ENCODE data around the gene TENM3.

The TENM3 gene

DNA sequence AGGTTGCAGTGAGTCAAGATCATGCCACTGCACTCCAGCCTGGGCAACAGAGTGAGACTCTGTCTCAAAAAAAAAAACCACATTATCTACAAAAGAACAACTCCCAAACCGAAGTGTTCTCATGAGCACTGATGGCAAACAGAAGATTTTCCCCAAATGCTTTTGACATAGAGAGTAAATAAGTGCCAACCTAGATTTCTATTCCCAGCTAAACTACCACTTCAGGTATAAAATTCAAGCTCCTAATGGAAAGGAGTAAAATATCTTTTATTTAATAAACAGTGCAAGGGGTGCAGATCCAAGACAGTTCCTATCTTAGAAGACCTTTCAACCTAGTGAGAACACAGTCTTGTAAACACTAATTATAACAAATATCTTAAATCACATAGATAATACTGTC, 170.3 kb downstream of the TENM3 start:
- no peak for DNase-seq

- no peak for DNase-seq
These were observed 171.9 kb downstream of the TENM3 start for GRCh38 chr4:182415116-182415515.

DNA sequence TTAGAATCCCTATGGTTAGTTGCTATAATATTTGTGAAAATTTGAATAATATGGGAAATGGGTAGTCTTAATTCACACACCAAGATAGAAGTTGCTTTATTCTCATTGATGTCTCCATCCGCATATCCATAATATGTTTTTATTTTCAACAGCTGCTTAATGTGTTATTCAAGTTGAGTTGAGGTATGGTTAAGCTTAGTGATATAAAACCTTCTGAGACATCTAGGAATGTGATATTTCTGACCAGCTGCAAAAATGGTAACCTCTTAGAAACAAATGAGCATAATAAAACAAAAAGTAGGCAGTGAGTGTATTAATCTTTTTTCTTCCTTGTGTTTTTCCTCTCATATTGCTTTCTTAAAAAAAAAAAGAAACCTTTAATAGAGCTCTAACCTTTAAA, 172.9 kb downstream of the TENM3 start:
- DNase-seq, result no peak

DNA sequence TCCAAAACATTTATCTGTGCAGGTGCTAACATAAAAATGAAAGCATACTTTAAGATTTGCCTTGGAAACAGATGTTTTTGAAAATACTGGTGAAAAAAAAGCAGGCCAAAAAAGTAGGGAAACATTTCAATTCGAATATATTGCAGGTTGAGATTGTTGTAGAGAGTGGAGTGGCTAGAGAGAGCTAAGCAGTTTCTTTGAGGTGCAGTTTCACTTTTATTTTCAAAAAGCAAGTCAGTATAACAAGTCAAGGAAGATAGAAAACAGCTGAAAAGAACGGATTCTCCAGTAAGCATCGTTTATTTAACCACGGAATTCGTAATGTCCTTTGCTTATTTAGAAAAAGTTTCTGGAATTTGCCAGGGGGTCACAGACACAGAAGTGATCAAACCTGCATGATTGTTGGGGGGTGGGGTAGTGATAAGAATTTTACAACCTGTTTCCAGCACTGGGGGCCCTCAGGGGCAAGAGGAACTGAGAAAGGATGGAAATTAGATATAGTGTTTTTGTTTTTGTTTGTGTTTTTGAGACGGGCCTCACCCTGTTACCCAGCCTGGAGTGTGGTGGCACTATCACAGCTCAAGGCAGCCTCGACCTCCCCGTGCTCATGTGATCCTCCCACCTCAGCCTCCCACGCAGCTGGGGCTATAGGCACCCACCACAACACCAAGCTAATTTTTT, 175.0 kb downstream of the TENM3 start:
- no peak for DNase-seq

DNA sequence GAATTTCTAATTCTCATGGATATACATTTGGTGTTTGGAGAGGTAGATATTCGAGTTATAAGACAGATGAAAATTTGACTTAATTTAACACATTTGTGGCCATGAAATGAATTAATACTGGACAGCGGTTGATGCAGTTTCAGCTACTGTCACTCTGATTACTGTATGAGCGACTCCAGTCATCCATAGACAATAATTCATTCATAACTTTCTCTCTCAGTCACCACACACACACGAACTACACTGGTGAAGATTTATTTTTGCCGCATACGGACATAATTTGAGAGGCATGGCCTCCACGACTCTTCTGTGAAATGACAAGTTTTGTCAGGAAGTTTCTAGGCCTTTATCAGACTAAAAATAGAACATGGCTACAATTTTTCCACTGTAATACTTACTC, 177.0 kb downstream of the TENM3 start:
- DNase-seq, result no peak

DNA sequence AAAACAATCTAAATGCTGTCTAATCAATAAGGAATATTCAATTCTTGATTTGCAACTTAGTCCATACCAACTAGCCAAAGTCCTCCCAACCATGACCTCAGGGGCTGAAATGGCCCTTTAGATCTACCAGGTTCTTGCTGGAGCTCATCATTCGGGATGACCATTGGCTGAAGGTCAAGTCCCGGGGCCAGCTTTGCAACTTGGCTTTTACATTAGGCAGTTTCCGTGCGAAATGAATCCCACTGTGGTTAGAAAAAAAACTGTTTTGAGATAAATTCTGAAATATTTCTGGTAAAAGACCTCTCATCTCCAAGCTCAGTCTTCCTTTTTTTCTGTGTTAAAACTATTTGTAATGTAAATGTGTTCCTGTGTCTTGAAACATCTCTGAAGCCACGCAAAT, 178.6 kb downstream of the TENM3 start:
- DNase-seq, result no peak

DNA sequence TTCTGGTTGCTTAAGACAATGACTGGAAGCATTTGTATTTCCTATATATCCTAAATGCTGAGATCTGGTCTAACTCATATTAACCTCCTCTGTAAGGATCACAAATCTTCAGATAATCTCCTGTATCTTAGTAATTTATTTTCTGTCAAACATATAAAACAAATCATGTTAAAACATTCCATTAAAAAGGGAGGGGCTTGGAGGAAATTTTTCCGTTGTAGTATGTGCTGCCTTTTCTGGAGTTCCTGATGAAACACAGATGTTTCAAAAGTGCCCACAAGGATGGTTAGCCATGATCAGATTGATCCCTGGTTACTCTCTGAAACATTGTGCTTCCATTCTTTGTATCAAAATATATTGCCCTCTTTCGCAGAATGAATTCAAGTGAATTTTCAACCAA, 182.1 kb downstream of the TENM3 start:
- DNase-seq, result no peak

GRCh38 chr4:182426901-182427300, 183.7 kb downstream of the TENM3 start:
- no peak for DNase-seq

DNA sequence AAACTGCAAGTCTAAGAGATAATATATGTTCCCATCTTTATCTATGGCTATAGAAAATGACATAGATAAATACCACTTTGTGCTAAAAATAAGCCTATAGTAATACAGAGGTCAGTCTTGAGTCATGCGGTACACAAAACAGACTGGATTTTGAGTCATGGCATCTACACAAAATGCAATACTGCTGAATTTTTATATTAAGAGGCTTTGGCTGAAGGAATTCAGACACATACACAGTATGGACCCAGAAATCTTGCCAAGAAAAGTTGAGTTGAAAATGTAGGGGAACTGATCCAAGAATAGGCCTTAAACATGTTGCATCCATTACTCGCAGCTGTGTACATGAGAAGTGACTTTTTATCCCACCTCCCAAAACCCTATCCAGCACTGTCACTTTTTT, 184.4 kb downstream of the TENM3 start:
- no peak for DNase-seq

DNA sequence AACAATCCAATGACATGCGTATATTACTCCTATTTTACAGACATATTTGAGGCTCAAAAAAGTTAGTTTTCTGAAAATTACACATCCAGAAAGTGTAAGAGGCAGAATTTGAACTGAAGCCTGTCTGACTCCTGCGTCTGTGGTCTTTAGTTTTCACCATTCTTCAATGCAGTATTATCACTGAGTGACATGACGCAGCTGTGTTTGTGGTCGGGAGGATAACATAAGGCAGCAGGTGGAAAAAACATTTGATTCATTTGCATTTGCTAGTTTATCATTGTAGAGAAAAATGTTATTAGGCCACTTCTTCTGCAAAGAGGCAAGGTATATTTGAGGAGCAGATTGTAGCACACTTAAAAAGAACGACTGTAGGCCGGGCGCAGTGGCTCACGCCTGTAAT, 186.7 kb downstream of the TENM3 start:
- DNase-seq, result no peak

GRCh38 chr4:182432819-182433218, 189.6 kb downstream of the TENM3 start:
- no peak for DNase-seq

GRCh38 chr4:182434720-182435119, 191.5 kb downstream of the TENM3 start:
- DNase-seq, result no peak

- no peak for DNase-seq
These were observed 192.2 kb downstream of the TENM3 start for GRCh38 chr4:182435401-182435800.

GRCh38 chr4:182443070-182443469, 199.9 kb downstream of the TENM3 start:
- DNase-seq, result no peak

GRCh38 chr4:182447767-182448280, 204.6 kb downstream of the TENM3 start:
- no peak for DNase-seq

GRCh38 chr4:182448281-182449151, 205.3 kb downstream of the TENM3 start:
- peak; percentile 79 for DNase-seq

GRCh38 chr4:182449186-182449929, 206.2 kb downstream of the TENM3 start:
- DNase-seq, result no peak

DNA sequence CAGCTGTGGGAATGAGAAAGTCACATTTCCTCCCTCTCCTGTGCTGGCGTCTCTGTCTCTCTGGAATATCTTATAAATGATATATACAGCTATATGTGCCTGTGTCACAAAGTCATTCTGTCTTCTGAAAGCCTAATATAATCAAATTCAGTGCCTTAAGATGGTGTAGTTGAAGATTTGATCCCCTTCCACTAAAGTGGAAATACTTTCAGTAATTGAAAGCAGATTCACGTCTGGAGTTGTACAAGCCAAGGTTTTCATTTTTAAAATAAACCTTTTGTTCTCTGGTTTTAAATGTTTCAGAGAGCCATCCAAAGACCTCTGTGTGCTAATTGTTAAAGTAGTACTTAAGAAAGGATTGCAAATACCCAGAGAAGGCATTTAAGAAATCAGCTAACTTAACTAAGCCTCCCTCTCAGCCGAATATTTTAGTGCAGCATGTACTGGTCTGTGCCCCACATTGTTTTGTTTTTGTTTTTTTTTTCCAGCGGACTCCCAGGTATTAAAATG, 206.8 kb downstream of the TENM3 start:
- DNase-seq, result no peak

- DNase-seq, result no peak
These were observed 208.2 kb downstream of the TENM3 start for GRCh38 chr4:182451441-182451840.

DNA sequence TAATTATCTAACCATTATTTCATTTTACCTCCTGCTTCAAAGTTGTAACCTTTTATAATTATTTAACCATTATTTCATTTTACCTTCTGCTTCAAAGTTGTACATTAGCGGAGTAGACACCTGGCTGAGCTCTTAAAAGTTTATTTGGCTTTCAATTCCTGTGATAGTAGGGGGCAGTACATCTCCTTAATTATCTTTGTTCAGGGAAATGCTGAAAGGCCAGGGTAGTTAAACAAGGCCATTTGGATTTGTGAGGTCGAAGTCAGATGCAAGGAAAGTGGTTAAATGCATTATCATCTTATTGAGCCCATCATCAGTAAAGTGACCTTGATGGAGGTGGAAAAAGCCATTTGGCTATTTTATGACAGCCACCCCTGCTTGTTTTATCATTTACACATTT, 210.6 kb downstream of the TENM3 start:
- peak; percentile 89 for DNase-seq

DNA sequence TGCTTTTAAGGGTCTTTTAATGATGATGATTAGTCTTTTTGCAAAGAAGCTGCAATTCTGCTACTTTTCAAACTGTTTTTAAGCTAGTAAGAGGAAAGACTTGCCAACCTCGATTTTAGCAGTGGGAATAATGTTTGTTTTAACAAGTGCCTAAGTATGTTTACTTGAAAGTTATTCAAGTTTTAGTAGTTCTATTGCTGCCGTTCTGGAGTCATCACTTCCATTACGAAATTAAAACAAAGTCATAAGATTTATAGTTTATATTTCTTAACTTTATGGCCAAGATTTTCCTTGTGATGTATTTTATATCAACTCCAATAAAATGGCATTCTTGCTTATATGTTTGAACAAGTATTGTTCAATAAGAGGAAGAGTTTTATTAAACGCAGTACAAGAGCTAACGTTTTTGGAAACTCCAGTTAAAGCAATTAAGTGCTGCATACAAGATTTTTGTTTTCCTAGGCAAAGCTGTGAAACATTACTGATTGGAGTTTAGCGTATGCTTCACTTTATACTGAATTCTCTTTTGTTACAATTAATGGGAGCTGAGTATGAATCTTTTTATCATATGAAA, 211.3 kb downstream of the TENM3 start:
- DNase-seq, result no peak

GRCh38 chr4:182465114-182465513, 221.9 kb downstream of the TENM3 start:
- no peak for DNase-seq

DNA sequence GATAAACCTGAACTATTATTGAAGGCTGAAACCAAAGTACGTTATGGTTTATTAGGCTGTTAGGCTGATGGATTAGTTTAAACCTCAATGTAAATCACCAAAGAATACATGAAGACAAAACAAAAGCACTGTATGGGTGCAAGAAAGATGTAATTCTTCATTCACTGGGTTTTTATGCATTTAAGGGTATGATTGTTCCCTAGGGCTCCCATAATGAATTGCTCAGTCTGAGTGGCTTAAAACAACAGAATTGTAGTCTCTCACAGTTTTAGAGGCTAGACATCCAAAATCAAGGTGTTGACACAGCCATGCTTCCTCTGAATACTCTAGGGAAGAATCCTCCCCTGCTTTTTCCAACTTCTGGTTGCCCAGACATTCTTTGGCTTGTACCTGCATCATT, 222.8 kb downstream of the TENM3 start:
- no peak for DNase-seq

All from NCI-H748 treated with DMSO at 0.1 percent for 48 hours (cell line).